Amygdala (tissue), 56 donors: ENCODE measurements around the gene GRIK4.
"Not testable (repeated sequence)": the region's sequence is repeated elsewhere in the genome, so short reads cannot be mapped to it uniquely, and the experiment has no call there.

ENCODE experiments used
- DNase-seq, 56 donors: peaks; one replicate each; lab custom pipeline; 2025; lab: John Stamatoyannopoulos, UW

Gene GRIK4

GRCh38 chr11:120998581-120998980 lies 487.0 kb downstream of the GRIK4 start:
- DNase-seq = no peak

GRCh38 chr11:121004206-121004840 lies 492.8 kb downstream of the GRIK4 start:
- DNase-seq = no peak

GRCh38 chr11:121006922-121007321 lies 495.4 kb downstream of the GRIK4 start:
- no peak for DNase-seq

- DNase-seq = no peak
Observed at GRCh38 chr11:121008551-121008950, 497.0 kb downstream of the GRIK4 start.

- no peak for DNase-seq
Observed at GRCh38 chr11:121012091-121012490, 500.5 kb downstream of the GRIK4 start.

- no peak for DNase-seq
Observed at GRCh38 chr11:121018746-121019145, 507.2 kb downstream of the GRIK4 start.

- not testable (repeated sequence) for DNase-seq
Observed at GRCh38 chr11:121021718-121022117, 510.2 kb downstream of the GRIK4 start.

- peak; percentile 10 to 96 (median 82) for DNase-seq
Observed at GRCh38 chr11:121023848-121024751, 512.6 kb downstream of the GRIK4 start, which contains the start of gene TBCEL. TSS of gene TBCEL (plus strand) at chr11:121024102. CDS start at chr11:121045691, 21,589 bp downstream.

GRCh38 chr11:121024989-121025388 lies 513.4 kb downstream of the GRIK4 start:
- DNase-seq = no peak

GRCh38 chr11:121029153-121029552 lies 517.6 kb downstream of the GRIK4 start:
- DNase-seq = no peak

GRCh38 chr11:121029813-121030445 lies 518.4 kb downstream of the GRIK4 start:
- no peak for DNase-seq

- no peak for DNase-seq
Observed at GRCh38 chr11:121031167-121031566, 519.6 kb downstream of the GRIK4 start.

GRCh38 chr11:121031648-121032047 lies 520.1 kb downstream of the GRIK4 start:
- DNase-seq = not testable (repeated sequence)

GRCh38 chr11:121032546-121032945 lies 521.0 kb downstream of the GRIK4 start:
- no peak for DNase-seq

- DNase-seq = no peak
Observed at GRCh38 chr11:121033635-121034034, 522.1 kb downstream of the GRIK4 start.

GRCh38 chr11:121035169-121035755 lies 523.7 kb downstream of the GRIK4 start:
- DNase-seq = no peak

GRCh38 chr11:121035780-121036179 lies 524.2 kb downstream of the GRIK4 start:
- DNase-seq = no peak

GRCh38 chr11:121037016-121037415 lies 525.5 kb downstream of the GRIK4 start:
- no peak for DNase-seq
